ENCODE data around the gene PWWP2A. TPM values are rescaled to one million over a fixed set of nuclear protein-coding genes. Genes with fewer than 3 reads are reported as not detected.
"Not testable (repeated sequence)": the region's sequence is repeated elsewhere in the genome, so short reads cannot be mapped to it uniquely, and the experiment has no call there.

Gene PWWP2A
- total RNA-seq, 1 donor from 2014 or later: 27.0 TPM

DNA sequence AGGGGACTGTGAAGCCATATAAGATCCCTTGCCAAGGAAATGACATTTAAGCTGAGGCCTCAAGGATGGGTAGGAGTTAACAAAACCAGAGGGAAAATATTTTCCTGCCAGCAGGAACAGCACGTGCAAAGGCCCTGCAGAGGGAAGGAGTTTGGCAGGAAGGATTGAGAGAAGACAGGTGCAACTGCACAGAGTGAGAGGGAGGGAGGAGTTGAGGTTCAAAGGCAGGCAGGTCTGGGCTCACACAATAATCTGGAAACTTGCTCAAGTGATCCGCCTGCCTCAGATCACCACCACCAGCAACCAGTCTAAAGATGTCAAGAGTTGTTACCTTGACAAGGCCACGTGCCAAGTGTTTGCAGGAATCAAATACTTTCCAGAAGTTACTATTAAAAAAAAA is 31.1 kb upstream of the PWWP2A start:
- H3K27me3 ChIP-seq (ENCODE audit: low read depth): no peaks in the 10 kb centered on the region
- no peak for DNase-seq
- H3K36me3 ChIP-seq: no peaks in the 10 kb centered on the region
- no peak overlapping the region for H3K4me3 ChIP-seq
- H3K4me1 ChIP-seq: no peaks in the 10 kb centered on the region
- TF ChIP-seq, protein P1, sequence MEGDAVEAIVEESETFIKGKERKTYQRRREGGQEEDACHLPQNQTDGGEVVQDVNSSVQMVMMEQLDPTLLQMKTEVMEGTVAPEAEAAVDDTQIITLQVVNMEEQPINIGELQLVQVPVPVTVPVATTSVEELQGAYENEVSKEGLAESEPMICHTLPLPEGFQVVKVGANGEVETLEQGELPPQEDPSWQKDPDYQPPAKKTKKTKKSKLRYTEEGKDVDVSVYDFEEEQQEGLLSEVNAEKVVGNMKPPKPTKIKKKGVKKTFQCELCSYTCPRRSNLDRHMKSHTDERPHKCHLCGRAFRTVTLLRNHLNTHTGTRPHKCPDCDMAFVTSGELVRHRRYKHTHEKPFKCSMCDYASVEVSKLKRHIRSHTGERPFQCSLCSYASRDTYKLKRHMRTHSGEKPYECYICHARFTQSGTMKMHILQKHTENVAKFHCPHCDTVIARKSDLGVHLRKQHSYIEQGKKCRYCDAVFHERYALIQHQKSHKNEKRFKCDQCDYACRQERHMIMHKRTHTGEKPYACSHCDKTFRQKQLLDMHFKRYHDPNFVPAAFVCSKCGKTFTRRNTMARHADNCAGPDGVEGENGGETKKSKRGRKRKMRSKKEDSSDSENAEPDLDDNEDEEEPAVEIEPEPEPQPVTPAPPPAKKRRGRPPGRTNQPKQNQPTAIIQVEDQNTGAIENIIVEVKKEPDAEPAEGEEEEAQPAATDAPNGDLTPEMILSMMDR (IDR thresholded peaks at IDR 0.05): no peak
- no peak overlapping the region for H3K27ac ChIP-seq
- intact Hi-C loops (cut with DNase I): no loop called here
- H3K9me3 ChIP-seq: no peaks in the 10 kb centered on the region
- ATAC-seq: peak; percentile 15 to 37

DNA sequence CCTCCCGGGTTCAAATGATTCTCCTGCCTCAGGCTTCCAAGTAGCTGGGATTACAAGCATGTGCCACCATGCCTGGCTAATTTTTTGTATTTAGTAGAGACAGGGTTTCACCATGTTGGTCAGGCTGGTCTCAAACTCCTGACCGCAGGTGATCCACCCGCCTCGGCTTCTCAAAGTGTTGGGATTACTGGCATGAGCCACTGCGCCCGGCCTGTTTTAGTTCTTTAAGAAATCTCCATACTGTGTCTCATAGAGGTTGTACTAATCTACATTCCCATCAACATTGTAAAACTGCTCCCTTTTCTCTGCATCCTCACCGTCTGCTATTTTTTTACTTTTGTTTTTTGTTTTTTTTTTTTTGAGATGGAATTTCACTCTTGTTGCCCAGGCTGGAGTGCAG is 25.2 kb upstream of the PWWP2A start:
- H3K4me1 ChIP-seq; H3K9me3 ChIP-seq; intact Hi-C loops (cut with DNase I); H3K4me3 ChIP-seq; H3K36me3 ChIP-seq; H3K27me3 ChIP-seq (ENCODE audit: low read depth); H3K27ac ChIP-seq; DNase-seq; ATAC-seq: not testable (repeated sequence)

DNA sequence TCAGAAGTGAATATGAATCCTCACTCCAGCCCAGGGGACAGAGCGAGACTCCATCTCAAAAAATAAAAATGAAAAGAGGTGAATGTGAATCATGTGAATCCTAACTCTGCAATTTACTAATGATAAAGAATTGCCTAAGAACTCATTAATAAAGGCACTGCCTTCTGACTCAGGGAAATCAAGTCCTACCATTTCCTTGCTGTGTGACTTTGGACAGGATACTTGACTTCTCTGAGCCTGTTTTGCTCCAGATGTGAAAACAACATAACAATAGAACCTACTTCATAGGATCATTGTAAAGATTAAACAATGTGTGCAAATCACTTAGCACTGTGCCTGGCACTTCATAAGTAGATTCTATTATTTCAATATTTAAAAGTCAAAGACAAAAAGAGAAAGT is 15.1 kb upstream of the PWWP2A start:
- H3K27ac ChIP-seq: no peak overlapping the region
- no peak overlapping the region for H3K4me3 ChIP-seq
- H3K4me1 ChIP-seq: no peaks in the 10 kb centered on the region
- H3K27me3 ChIP-seq (ENCODE audit: low read depth): no peaks in the 10 kb centered on the region
- H3K9me3 ChIP-seq: no peaks in the 10 kb centered on the region
- H3K36me3 ChIP-seq: no peaks in the 10 kb centered on the region
- ATAC-seq (no peak), DNase-seq (no peak)
- TF ChIP-seq, protein P1 (IDR thresholded peaks at IDR 0.05): no peak
- intact Hi-C loops (cut with DNase I): no loop called here

DNA sequence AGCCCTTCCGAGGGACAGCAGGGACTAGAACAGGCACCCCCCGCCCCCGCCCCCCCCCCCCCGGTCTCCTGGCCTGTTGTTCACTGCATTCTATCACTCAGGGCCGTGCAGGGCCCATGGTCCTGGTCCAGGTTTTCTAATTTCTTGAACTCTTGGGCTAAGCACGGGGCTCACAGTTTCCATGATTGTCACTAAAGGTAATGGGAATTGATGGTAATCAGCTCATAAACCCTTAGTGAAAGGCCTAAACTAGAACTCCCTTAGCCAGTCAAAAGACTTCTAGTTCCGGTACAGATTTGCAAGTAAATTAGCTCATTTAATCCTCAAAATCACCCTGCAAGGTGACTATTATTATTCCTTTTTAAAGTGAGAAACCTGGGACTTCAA is 14.7 kb upstream of the PWWP2A start:
- H3K36me3 ChIP-seq: no peaks in the 10 kb centered on the region
- intact Hi-C loops (cut with DNase I): no loop called here
- peak; percentile 38 to 39 for ATAC-seq
- no peaks in the 10 kb centered on the region for H3K4me1 ChIP-seq
- H3K27me3 ChIP-seq (ENCODE audit: low read depth): no peaks in the 10 kb centered on the region
- no peak for DNase-seq
- H3K9me3 ChIP-seq: no peaks in the 10 kb centered on the region
- no peak overlapping the region for H3K4me3 ChIP-seq
- TF ChIP-seq, protein P1 (IDR thresholded peaks at IDR 0.05): no peak
- H3K27ac ChIP-seq: no peak overlapping the region

DNA sequence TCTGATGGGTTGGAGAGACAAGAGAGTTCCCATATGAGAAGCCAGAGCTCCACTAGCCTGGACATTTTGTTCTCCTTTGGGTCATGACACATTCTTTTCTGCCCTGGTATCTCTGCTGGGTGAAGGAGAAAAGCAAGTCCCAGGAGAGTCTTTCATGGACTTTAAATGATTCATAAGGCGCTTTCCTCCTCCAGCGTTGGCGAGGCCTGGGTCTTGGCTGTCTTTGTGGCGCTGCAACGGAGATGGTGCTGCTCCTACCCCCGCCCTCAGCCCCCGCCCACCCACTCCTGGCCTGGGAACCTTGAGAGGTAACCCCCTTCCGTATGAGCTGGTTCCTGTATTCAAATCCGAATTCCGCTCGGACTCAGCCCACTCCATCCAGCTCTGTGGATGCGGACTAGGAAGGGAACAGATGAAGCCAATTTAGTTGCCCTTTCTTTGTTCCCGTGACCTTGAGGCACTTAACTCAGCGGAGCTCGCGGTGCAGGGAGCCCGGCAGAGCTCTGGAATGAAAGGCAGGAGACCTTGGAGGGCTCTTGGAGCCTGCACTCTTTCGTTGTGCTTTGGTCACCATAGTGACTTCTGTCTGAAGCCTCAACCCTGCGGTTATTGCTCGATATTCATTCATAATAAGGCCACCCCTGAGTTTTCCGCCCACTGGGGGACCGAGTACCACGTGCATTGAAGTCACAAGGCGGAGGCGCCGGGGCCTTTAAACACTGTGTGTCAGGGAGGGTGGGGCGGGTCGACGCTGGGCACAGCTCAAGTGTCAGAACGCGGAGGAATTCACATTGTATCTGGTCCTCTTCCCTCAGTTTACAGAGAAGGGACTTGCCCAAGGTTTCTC is 14.0 kb upstream of the PWWP2A start:
- intact Hi-C loops (cut with DNase I): no loop called here
- H3K4me3 ChIP-seq: peak overlapping the region; percentile 30
- DNase-seq (peak; percentile 53), ATAC-seq (peak; percentile 90 to 91)
- H3K9me3 ChIP-seq: no peaks in the 10 kb centered on the region
- TF ChIP-seq, protein P1 (IDR thresholded peaks at IDR 0.05): no peak
- H3K27ac ChIP-seq: no peak overlapping the region
- no peaks in the 10 kb centered on the region for H3K36me3 ChIP-seq
- H3K27me3 ChIP-seq (ENCODE audit: low read depth): no peaks in the 10 kb centered on the region
- H3K4me1 ChIP-seq: no peaks in the 10 kb centered on the region

DNA sequence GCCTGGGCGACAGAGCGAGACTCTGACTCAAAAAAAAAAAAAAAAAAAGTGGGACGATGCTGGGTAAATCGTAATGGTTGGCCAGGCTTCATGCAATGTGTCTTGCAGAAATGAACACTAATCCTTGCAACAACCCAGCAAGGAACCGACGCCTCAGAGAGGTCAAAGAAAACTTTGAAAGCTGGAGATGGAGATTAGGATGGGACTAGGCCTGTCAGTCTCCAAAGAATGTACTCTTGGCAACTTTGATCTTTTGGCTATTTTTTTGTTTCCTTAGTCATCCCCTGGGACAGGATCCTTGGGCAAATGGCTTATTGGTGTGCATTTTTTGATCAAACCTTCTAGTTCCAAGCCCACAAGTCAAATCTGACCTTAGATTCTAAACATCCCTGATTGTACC is 10.6 kb upstream of the PWWP2A start:
- DNase-seq: no peak
- no peaks in the 10 kb centered on the region for H3K27me3 ChIP-seq (ENCODE audit: low read depth)
- H3K4me1 ChIP-seq: no peaks in the 10 kb centered on the region
- H3K36me3 ChIP-seq: no peaks in the 10 kb centered on the region
- no peaks in the 10 kb centered on the region for H3K9me3 ChIP-seq
- H3K27ac ChIP-seq: no peak overlapping the region
- intact Hi-C loops (cut with DNase I): no loop called here
- H3K4me3 ChIP-seq: no peak overlapping the region
- TF ChIP-seq, protein P1 (IDR thresholded peaks at IDR 0.05): no peak
- ATAC-seq: no peak
